ENCODE measurements around the gene FAM216B.

FAM216B gene

DNA sequence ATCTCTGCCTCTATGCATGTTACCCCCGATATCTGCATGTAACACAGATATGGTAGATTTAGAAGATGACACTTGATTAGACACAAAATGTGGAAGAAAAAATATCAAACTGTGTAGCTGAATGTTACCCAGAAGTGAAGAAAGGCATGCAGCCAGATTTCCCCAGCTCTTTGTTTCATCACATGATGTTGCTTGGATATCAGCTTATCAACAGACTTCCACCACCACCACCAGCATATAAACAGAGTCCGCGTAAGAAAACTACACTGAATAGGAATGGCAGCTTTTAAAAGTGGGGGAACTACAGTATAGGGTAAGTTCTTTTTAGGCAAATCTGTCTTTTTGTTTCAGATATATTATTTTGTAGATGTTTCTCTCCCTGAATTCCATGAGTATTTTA, at the start of gene FAM216B:
FAM216B (plus strand) TSS at position 233 of the 400 bp plus-strand sequence. CDS start 2,484 bp downstream, outside the sequence.
- no peak within 1 kb of the TSS for H3K4me3 ChIP-seq (ENCODE audit: low read depth, low read length)
- no peak for TF ChIP-seq CTCF (IDR thresholded peaks at IDR 0.05; ENCODE audit: borderline replicate concordance, insufficient read depth, low read depth, low read length)

DNA sequence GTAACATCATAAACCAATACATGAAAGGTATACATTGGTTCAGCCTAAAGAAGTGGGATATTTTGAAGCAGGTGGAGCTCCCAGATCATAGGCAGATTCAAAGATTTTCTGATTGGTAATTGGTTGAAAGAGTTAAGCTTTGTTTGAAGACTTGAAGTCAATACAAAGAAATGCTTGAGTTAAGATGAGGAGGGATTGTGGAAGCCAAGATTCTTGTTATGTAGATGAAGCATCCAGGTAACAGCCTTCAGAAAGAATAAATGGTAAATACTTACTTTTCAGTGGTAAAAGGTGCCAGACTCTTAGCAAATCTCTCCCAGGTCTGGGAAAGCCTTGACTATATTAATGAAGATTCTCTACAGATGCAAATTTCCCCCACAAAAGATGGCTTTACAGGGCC, 49.3 kb upstream of the FAM216B start:
- TF ChIP-seq CTCF (IDR thresholded peaks at IDR 0.05; ENCODE audit: borderline replicate concordance, insufficient read depth, low read depth, low read length) = no peak
- no peak overlapping the region for H3K4me3 ChIP-seq (ENCODE audit: low read depth, low read length)

- no peak for TF ChIP-seq CTCF (IDR thresholded peaks at IDR 0.05; ENCODE audit: borderline replicate concordance, insufficient read depth, low read depth, low read length)
- no peak overlapping the region for H3K4me3 ChIP-seq (ENCODE audit: low read depth, low read length)
Measured at GRCh38 chr13:42733046-42733445, 48.3 kb upstream of the FAM216B start.

GRCh38 chr13:42735010-42735409, 46.4 kb upstream of the FAM216B start:
- H3K4me3 ChIP-seq (ENCODE audit: low read depth, low read length) = no peak overlapping the region
- no peak for TF ChIP-seq CTCF (IDR thresholded peaks at IDR 0.05; ENCODE audit: borderline replicate concordance, insufficient read depth, low read depth, low read length)

DNA sequence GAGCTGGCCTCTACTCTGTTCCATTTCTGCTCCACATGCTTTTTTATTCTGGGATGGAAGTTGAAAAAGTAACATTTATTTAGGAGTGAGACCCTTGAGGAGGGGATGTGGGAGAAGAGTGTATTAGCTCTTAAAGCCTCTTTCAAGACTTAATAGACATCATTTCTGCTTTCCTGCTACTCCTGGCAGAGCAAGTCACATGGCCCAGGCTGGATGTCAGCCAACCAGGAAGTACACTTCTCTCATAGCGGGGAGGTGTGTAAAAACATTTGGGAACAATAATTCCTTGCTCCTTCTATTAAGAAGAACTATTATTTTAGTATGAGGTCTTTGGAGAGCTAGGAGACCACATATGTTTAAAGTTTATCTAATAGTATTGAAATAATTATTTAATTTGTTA, 40.6 kb upstream of the FAM216B start:
- TF ChIP-seq CTCF (IDR thresholded peaks at IDR 0.05; ENCODE audit: borderline replicate concordance, insufficient read depth, low read depth, low read length) = no peak
- H3K4me3 ChIP-seq (ENCODE audit: low read depth, low read length) = no peak overlapping the region

- no peak overlapping the region for H3K4me3 ChIP-seq (ENCODE audit: low read depth, low read length)
- TF ChIP-seq CTCF (IDR thresholded peaks at IDR 0.05; ENCODE audit: borderline replicate concordance, insufficient read depth, low read depth, low read length) = no peak
Measured at GRCh38 chr13:42741914-42742313, 39.5 kb upstream of the FAM216B start.

GRCh38 chr13:42745655-42746054, 35.7 kb upstream of the FAM216B start:
- H3K4me3 ChIP-seq (ENCODE audit: low read depth, low read length) = no peak overlapping the region
- TF ChIP-seq CTCF (IDR thresholded peaks at IDR 0.05; ENCODE audit: borderline replicate concordance, insufficient read depth, low read depth, low read length) = no peak
